HG03354 (cell line): ENCODE data around the gene ITPK1.

Experiments used
- ATAC-seq: cut with Tn5 transposase; IDR thresholded peaks from one replicate; pipeline ENCODE4 v1.9.1; 2021; ENCODE audit warnings: mild to moderate bottlenecking; ENCODE audit not compliant: unreplicated experiment, poor library complexity, severe bottlenecking

Gene ITPK1

GRCh38 chr14:92922883-92923743 lies 192.6 kb downstream of the ITPK1 start, which contains the start of gene CHGA:
TSS of gene CHGA (plus strand) at chr14:92923150. CDS start at chr14:92923360, 210 bp downstream.
- ATAC-seq: peak; percentile 62

GRCh38 chr14:92922155-92922735 lies 193.5 kb downstream of the ITPK1 start:
- no peak for ATAC-seq

- no peak for ATAC-seq
Observed at GRCh38 chr14:92920001-92920400, 195.7 kb downstream of the ITPK1 start.

GRCh38 chr14:92917956-92918355 lies 197.8 kb downstream of the ITPK1 start:
- no peak for ATAC-seq

GRCh38 chr14:92917041-92917940 lies 198.4 kb downstream of the ITPK1 start:
- ATAC-seq: no peak

GRCh38 chr14:92916201-92916600 lies 199.5 kb downstream of the ITPK1 start:
- no peak for ATAC-seq

- no peak for ATAC-seq
Observed at GRCh38 chr14:92914087-92914656, 201.6 kb downstream of the ITPK1 start.

- ATAC-seq: no peak
Observed at GRCh38 chr14:92907316-92907911, 208.3 kb downstream of the ITPK1 start.

- no peak for ATAC-seq
Observed at GRCh38 chr14:92906823-92907222, 208.9 kb downstream of the ITPK1 start.

- ATAC-seq: no peak
Observed at GRCh38 chr14:92906420-92906819, 209.3 kb downstream of the ITPK1 start.

GRCh38 chr14:92905667-92906066 lies 210.1 kb downstream of the ITPK1 start:
- no peak for ATAC-seq

- ATAC-seq: no peak
Observed at GRCh38 chr14:92903359-92903758, 212.4 kb downstream of the ITPK1 start.

GRCh38 chr14:92902726-92903125 lies 213.0 kb downstream of the ITPK1 start:
- ATAC-seq: no peak

- no peak for ATAC-seq
Observed at GRCh38 chr14:92902191-92902590, 213.5 kb downstream of the ITPK1 start.

- ATAC-seq: no peak
Observed at GRCh38 chr14:92900660-92901059, 215.1 kb downstream of the ITPK1 start.

- no peak for ATAC-seq
Observed at GRCh38 chr14:92898566-92899131, 217.1 kb downstream of the ITPK1 start.

- ATAC-seq: no peak
Observed at GRCh38 chr14:92897922-92898565, 217.7 kb downstream of the ITPK1 start.

GRCh38 chr14:92895352-92895878 lies 220.3 kb downstream of the ITPK1 start:
- ATAC-seq: no peak
